Peyer's patch (tissue), 4 donors: ENCODE data around the gene KCNQ2.

Experiments used
- CTCF ChIP-seq, 6 experiments: fragments of 450-650 bp in 4 of 6; fragments of 200-600 bp in 2 of 6; sonication (generic) in 1 of 6; IDR thresholded peaks; one replicate each; pipeline ENCODE4 v1.5.1; 2017 to 2019; ENCODE audit warnings: antibody characterized with exemption in 6 of 6, mild to moderate bottlenecking in 3 of 6, moderate library complexity in 1 of 6
- POLR2A ChIP-seq, 2 donors: fragments of 450-650 bp; IDR thresholded peaks; one replicate each; pipeline ENCODE4 v1.5.1; 2017; ENCODE audit warnings: antibody characterized with exemption in 2 of 2, mild to moderate bottlenecking in 2 of 2, moderate library complexity in 2 of 2

GRCh38 chr20:63377256-63377941 is 95.1 kb downstream of the KCNQ2 start:
- TF ChIP-seq CTCF (IDR thresholded peaks at IDR 0.05), result no peak
- TF ChIP-seq POLR2A (IDR thresholded peaks at IDR 0.05), result no peak
